ENCODE results near the gene WIZ. TPM values are rescaled to one million over a fixed set of nuclear protein-coding genes. Genes with fewer than 3 reads are reported as not detected.

The WIZ gene
- total and polyA plus RNA-seq, 7 donors: 7.8 to 49.6 (median 18.3) TPM

DNA sequence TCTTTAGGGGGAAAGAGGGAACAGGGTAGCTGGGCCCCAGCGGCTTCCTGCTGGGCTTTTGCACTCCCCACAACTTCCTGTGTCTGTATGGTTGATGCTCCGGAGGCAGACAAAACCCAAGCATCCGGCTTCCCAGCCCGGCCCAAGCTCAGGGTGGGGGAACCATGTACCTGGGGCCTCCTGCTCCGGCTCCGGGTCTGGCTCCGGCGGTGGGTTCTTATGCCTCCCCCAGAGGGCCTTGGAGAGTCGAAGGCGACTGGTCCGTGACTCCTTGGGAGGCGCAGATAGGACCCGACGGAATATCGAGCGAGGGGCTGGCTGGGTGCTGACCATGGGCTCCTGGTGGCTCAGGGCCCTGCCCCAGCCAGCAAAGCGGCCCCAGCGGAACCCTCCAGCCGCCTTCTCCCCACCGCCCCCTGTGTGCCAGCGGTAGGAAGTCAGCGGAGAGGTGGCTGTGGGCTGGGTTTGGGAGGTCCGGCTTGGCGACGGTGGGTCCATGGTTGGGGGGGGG, 14.2 kb upstream of the WIZ start:
- DNase-seq: no peak
- 23 to 55% methylated on average over 25 of the region's 25 CpGs for WGBS, 2 donors
- no peak for TF ChIP-seq POLR2AphosphoS5 (IDR thresholded peaks at IDR 0.05)
- TF ChIP-seq, protein P1, sequence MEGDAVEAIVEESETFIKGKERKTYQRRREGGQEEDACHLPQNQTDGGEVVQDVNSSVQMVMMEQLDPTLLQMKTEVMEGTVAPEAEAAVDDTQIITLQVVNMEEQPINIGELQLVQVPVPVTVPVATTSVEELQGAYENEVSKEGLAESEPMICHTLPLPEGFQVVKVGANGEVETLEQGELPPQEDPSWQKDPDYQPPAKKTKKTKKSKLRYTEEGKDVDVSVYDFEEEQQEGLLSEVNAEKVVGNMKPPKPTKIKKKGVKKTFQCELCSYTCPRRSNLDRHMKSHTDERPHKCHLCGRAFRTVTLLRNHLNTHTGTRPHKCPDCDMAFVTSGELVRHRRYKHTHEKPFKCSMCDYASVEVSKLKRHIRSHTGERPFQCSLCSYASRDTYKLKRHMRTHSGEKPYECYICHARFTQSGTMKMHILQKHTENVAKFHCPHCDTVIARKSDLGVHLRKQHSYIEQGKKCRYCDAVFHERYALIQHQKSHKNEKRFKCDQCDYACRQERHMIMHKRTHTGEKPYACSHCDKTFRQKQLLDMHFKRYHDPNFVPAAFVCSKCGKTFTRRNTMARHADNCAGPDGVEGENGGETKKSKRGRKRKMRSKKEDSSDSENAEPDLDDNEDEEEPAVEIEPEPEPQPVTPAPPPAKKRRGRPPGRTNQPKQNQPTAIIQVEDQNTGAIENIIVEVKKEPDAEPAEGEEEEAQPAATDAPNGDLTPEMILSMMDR (IDR thresholded peaks at IDR 0.05): no peak
- TF ChIP-seq EP300 (IDR thresholded peaks at IDR 0.05): no peak
- TF ChIP-seq POLR2A (IDR thresholded peaks at IDR 0.05): no peak
- Histone ChIP-seq H3K9me3 (no peaks in the 10 kb centered on the region), H3K4me1 (no peaks in the 10 kb centered on the region), H3K27ac (peak overlapping the region in 1 of 4 donors; percentile 16), H3K4me3 (peak overlapping the region in 3 of 4 donors; percentile 23 to 40 (median 32)), H3K27me3 (peaks cover 2 to 57% (median 21%) of the 10 kb centered on the region in 3 donors), H3K36me3 (no peaks in the 10 kb centered on the region)
- intact Hi-C loops (cut with DNase I): no loop called here

- H3K27me3 ChIP-seq: peaks cover 11 to 58% (median 32%) of the 10 kb centered on the region in 3 donors
- no peaks in the 10 kb centered on the region for H3K36me3 ChIP-seq
- H3K9me3 ChIP-seq: no peaks in the 10 kb centered on the region
- intact Hi-C loops (cut with DNase I): no loop called here
- peaks cover 0 to 15% (median 13%) of the 10 kb centered on the region in 4 donors for H3K4me1 ChIP-seq
- DNase-seq: no peak
- WGBS, 2 donors: 79 to 83% methylated on average over 2 of the region's 2 CpGs
- H3K27ac ChIP-seq: no peak overlapping the region
- TF ChIP-seq, protein P1 (IDR thresholded peaks at IDR 0.05): no peak
- no peak for TF ChIP-seq POLR2AphosphoS5 (IDR thresholded peaks at IDR 0.05)
- TF ChIP-seq EP300 (IDR thresholded peaks at IDR 0.05): no peak
- TF ChIP-seq POLR2A (IDR thresholded peaks at IDR 0.05): no peak
- no peak overlapping the region for H3K4me3 ChIP-seq
These were observed 11.9 kb upstream of the WIZ start for GRCh38 chr19:15461694-15462093.

GRCh38 chr19:15457701-15458484, 8.1 kb upstream of the WIZ start:
- Histone ChIP-seq H3K9me3 (no peaks in the 10 kb centered on the region), H3K27me3 (peaks cover 13 to 62% (median 44%) of the 10 kb centered on the region in 3 donors), H3K4me1 (peaks cover 0 to 26% (median 24%) of the 10 kb centered on the region in 4 donors), H3K27ac (no peak overlapping the region), H3K4me3 (peak overlapping the region in 1 of 4 donors; percentile 8), H3K36me3 (no peaks in the 10 kb centered on the region)
- no peak for TF ChIP-seq EP300 (IDR thresholded peaks at IDR 0.05)
- intact Hi-C loops (cut with DNase I): loop anchor here (10.0 kb wide), 1 partner anchor 377 kb away; no protein-coding TSS in a partner anchor
- WGBS, 2 donors: 18 to 55% methylated on average over 54 of the region's 54 CpGs
- no peak for DNase-seq

- Histone ChIP-seq H3K4me1 (peaks cover 0 to 34% (median 30%) of the 10 kb centered on the region in 4 donors), H3K36me3 (no peaks in the 10 kb centered on the region), H3K9me3 (no peaks in the 10 kb centered on the region), H3K4me3 (peak overlapping the region in 2 of 4 donors; percentile 6 to 8), H3K27me3 (peaks cover 13 to 62% (median 44%) of the 10 kb centered on the region in 3 donors), H3K27ac (no peak overlapping the region)
- no peak for DNase-seq
- TF ChIP-seq EP300 (IDR thresholded peaks at IDR 0.05) (no peak), POLR2AphosphoS5 (IDR thresholded peaks at IDR 0.05) (no peak), POLR2A (IDR thresholded peaks at IDR 0.05) (no peak)
- TF ChIP-seq, protein P1 (IDR thresholded peaks at IDR 0.05): no peak
- WGBS, 2 donors: 14 to 60% methylated on average over 86 of the region's 86 CpGs
- intact Hi-C loops (cut with DNase I): loop anchor here (10.0 kb wide), 1 partner anchor 378 kb away; no protein-coding TSS in a partner anchor
These were observed 7.3 kb upstream of the WIZ start for GRCh38 chr19:15456871-15457700.
